Measurements from ENCODE around the gene TRIM47. TPM values are rescaled to one million over a fixed set of nuclear protein-coding genes. Genes with fewer than 3 reads are reported as not detected.
A peak's percentile ranks its signal among the peaks of the same experiment; 100 is the strongest.

TRIM47 gene
- total RNA-seq, 1 experiment from 2014 or later: 86.7 TPM

GRCh38 chr17:75898791-75899190 lies 20.4 kb upstream of the TRIM47 start:
- RAD21 ChIA-PET (ENCODE audit: low non-redundant PET in 1 of 2, low total read pairs in 2 of 2, uncharacterized antibody in 2 of 2, unreplicated experiment in 2 of 2): no interaction called here
- CTCF ChIA-PET: no interaction called here
- Histone ChIP-seq H3K9ac (ENCODE audit: low read length) (no peak overlapping the region), H4K20me1 (ENCODE audit: insufficient read depth) (no peaks in the 10 kb centered on the region), H3K79me2 (ENCODE audit: insufficient read depth, low read length) (peaks cover 46% of the 10 kb centered on the region), H2AFZ (ENCODE audit: low read depth, low read length, poor library complexity, severe bottlenecking) (no peak overlapping the region), H3K36me3 (ENCODE audit: control insufficient read depth in 1 of 2, insufficient read depth in 2 of 2, low read length in 2 of 2) (peaks cover 24 to 40% of the 10 kb centered on the region in 2 experiments), H3K4me3 (replicated peaks in 1 of 2; ENCODE audit: low read depth in 1 of 2, low read length in 2 of 2) (no peak overlapping the region), H3K9me2 (ENCODE audit: insufficient read depth) (no peaks in the 10 kb centered on the region), H3K9me3 (ENCODE audit: control insufficient read depth in 1 of 2, insufficient read depth in 1 of 2, low read depth in 1 of 2, low read length in 2 of 2) (no peaks in the 10 kb centered on the region), H3K27ac (ENCODE audit: low read depth, low read length) (peak overlapping the region; percentile 100; the same call in 1 of the 2 replicates), H3K4me2 (ENCODE audit: low read length) (no peak overlapping the region), H3K4me1 (ENCODE audit: control insufficient read depth in 1 of 2, insufficient read depth in 2 of 2, low read length in 2 of 2) (peaks cover 22 to 36% of the 10 kb centered on the region in 2 experiments), H3K27me3 (ENCODE audit: insufficient read depth, low read length) (no peaks in the 10 kb centered on the region)
- TF ChIP-seq TCF7L2 (IDR thresholded peaks at IDR 0.05; ENCODE audit: borderline replicate concordance, extremely low read depth, insufficient read depth, insufficient read length) (no peak), POLR2AphosphoS5 (IDR thresholded peaks at IDR 0.05; ENCODE audit: low read depth, low read length) (no peak), SRF (IDR thresholded peaks at IDR 0.05; ENCODE audit: low read depth) (no peak), CEBPB (IDR thresholded peaks at IDR 0.05; ENCODE audit: low read depth) (no peak), SP1 (IDR thresholded peaks at IDR 0.05; ENCODE audit: low read depth) (no peak), ZNF274 (IDR thresholded peaks at IDR 0.05; ENCODE audit: low read depth, low read length) (no peak), JUND (IDR thresholded peaks at IDR 0.05) (no peak), SIN3A (IDR thresholded peaks at IDR 0.05; ENCODE audit: low read depth) (no peak), YY1 (IDR thresholded peaks at IDR 0.05; ENCODE audit: extremely low read depth, insufficient replicate concordance, low read depth, low read length) (no peak), ZBTB33 (IDR thresholded peaks at IDR 0.05; ENCODE audit: extremely low read depth, insufficient replicate concordance, low read length) (no peak), CBX3 (IDR thresholded peaks at IDR 0.05; ENCODE audit: low read depth) (no peak), ZFX (IDR thresholded peaks at IDR 0.05) (no peak), FOSL1 (IDR thresholded peaks at IDR 0.05; ENCODE audit: low read depth) (no peak), MAX (IDR thresholded peaks at IDR 0.05) (no peak)
- no TSS peak for BruUV-seq (replicated peaks)
- DNase-seq (ENCODE audit: low read depth, low spot score) (no peak), ATAC-seq (no peak)
- intact Hi-C loops (cut with micrococcal nuclease): no loop called here
- POLR2A ChIA-PET: no interaction called here

All from HCT116 (cell line).